WI38 (cell line): ENCODE results near the gene IFIT3.
A peak's percentile ranks its signal among the peaks of the same experiment; 100 is the strongest.

Experiments used
- H3K4me3 ChIP-seq: 2 replicates; pipeline ENCODE4 v1.5.1; 2011; ENCODE audit warnings: low read depth, mild to moderate bottlenecking, control low read depth, low read length
- CTCF ChIP-seq: IDR thresholded peaks from 2 replicates; pipeline ENCODE4 v1.5.1; 2012; ENCODE audit warnings: low read depth, mild to moderate bottlenecking, control low read depth, low read length

The IFIT3 gene

GRCh38 chr10:89327803-89328441 lies at the start of gene IFIT3:
TSS of gene IFIT3 (plus strand) at chr10:89327997. CDS start at chr10:89328074, 77 bp downstream.
- TF ChIP-seq CTCF: no peak
- H3K4me3 ChIP-seq: peak within 1 kb of the TSS; percentile 65

- H3K4me3 ChIP-seq: no peak overlapping the region
- no peak for TF ChIP-seq CTCF
These were observed 49.7 kb upstream of the IFIT3 start for GRCh38 chr10:89278034-89278535.

- TF ChIP-seq CTCF: no peak
These were observed 48.9 kb upstream of the IFIT3 start for GRCh38 chr10:89278900-89279392.

GRCh38 chr10:89279421-89279869 lies 48.4 kb upstream of the IFIT3 start:
- H3K4me3 ChIP-seq: no peak overlapping the region
- TF ChIP-seq CTCF: no peak

More at GRCh38 chr10:89278900-89279392, 48.9 kb upstream of the IFIT3 start:
- no peak overlapping the region for H3K4me3 ChIP-seq

GRCh38 chr10:89280508-89280907 lies 47.3 kb upstream of the IFIT3 start:
- TF ChIP-seq CTCF: no peak
- H3K4me3 ChIP-seq: no peak overlapping the region

GRCh38 chr10:89281606-89282395 lies 46.0 kb upstream of the IFIT3 start:
- TF ChIP-seq CTCF: no peak
- no peak overlapping the region for H3K4me3 ChIP-seq
